Body of pancreas (tissue), 4 donors: ENCODE measurements around the gene ABHD12.

Experiments used
- POLR2A ChIP-seq, 3 donors: fragments of 450-650 bp; IDR thresholded peaks; one replicate each; pipeline ENCODE4 v1.6.1; 2016; ENCODE audit warnings: antibody characterized with exemption in 3 of 3, mild to moderate bottlenecking in 2 of 3
- TF ChIP-seq, protein P1 (sequence below), 7 experiments: fragments of 450-650 bp in 4 of 7; fragments of 200-600 bp in 3 of 7; sonication (generic) in 3 of 7; IDR thresholded peaks; one replicate each; pipeline ENCODE4 v1.5.1; 2016 to 2019; ENCODE audit warnings: antibody characterized with exemption in 7 of 7

DNA sequence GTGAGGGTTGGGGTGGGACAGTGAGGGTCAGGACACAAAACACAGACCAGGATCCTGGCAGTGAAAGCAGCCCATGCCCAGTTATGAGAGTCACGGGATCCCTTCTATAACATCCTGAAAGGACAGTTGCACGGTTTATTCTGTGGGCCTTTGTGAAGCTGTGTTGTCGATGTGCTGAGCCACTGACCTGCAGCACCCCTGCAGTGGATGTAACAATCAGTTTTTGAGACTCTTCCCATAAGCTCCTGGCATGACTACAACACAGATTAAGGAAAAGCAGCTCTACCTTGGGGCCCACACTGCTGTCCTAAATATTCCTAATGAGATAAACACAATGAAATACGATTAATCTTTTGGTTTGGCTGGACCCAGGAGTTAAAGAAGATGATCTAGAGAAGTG, 139.1 kb downstream of the ABHD12 start:
- TF ChIP-seq, protein P1, sequence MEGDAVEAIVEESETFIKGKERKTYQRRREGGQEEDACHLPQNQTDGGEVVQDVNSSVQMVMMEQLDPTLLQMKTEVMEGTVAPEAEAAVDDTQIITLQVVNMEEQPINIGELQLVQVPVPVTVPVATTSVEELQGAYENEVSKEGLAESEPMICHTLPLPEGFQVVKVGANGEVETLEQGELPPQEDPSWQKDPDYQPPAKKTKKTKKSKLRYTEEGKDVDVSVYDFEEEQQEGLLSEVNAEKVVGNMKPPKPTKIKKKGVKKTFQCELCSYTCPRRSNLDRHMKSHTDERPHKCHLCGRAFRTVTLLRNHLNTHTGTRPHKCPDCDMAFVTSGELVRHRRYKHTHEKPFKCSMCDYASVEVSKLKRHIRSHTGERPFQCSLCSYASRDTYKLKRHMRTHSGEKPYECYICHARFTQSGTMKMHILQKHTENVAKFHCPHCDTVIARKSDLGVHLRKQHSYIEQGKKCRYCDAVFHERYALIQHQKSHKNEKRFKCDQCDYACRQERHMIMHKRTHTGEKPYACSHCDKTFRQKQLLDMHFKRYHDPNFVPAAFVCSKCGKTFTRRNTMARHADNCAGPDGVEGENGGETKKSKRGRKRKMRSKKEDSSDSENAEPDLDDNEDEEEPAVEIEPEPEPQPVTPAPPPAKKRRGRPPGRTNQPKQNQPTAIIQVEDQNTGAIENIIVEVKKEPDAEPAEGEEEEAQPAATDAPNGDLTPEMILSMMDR (IDR thresholded peaks at IDR 0.05) = no peak
- no peak for TF ChIP-seq POLR2A (IDR thresholded peaks at IDR 0.05)
